ENCODE measurements around the gene CNPY4. TPM values are rescaled to one million over a fixed set of nuclear protein-coding genes. Genes with fewer than 3 reads are reported as not detected.

CNPY4 gene
- polyA plus RNA-seq, 3 donors, result 6.2 to 6.8 (median 6.2) TPM

DNA sequence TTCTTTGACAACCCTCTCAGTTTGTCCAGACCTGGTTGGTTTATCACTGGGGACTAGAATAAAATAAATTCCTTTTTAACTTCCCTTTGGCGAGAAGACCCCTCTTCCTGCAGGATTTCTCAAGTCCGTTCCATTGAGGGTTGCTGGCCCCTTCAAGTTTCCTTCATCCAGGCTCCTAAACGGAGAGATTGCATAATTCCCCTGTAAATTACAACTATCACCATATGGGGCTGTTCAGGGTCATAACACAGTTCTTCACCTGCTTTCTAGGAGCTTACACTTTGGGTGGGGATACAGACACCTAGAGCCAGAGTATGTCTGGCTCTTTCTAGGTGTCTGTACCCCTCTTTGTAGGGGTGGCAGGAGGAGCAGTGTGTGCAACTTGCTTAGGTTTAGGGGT, 33.9 kb upstream of the CNPY4 start:
- intact Hi-C loops (cut with micrococcal nuclease), result loop anchor here (10.0 kb wide), 1 partner anchor 71 kb away; the partner anchor contains the start of gene ZKSCAN1 (in 2 of the 2)
- no peak for DNase-seq
- no peaks in the 10 kb centered on the region for H3K9me3 ChIP-seq (replicated peaks in 1 of 2; ENCODE audit: control insufficient read depth in 1 of 2, insufficient read depth in 1 of 2, low read length in 2 of 2)
- TF ChIP-seq, protein P1, sequence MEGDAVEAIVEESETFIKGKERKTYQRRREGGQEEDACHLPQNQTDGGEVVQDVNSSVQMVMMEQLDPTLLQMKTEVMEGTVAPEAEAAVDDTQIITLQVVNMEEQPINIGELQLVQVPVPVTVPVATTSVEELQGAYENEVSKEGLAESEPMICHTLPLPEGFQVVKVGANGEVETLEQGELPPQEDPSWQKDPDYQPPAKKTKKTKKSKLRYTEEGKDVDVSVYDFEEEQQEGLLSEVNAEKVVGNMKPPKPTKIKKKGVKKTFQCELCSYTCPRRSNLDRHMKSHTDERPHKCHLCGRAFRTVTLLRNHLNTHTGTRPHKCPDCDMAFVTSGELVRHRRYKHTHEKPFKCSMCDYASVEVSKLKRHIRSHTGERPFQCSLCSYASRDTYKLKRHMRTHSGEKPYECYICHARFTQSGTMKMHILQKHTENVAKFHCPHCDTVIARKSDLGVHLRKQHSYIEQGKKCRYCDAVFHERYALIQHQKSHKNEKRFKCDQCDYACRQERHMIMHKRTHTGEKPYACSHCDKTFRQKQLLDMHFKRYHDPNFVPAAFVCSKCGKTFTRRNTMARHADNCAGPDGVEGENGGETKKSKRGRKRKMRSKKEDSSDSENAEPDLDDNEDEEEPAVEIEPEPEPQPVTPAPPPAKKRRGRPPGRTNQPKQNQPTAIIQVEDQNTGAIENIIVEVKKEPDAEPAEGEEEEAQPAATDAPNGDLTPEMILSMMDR (IDR thresholded peaks at IDR 0.05), result no peak
- peaks cover 42 to 55% of the 10 kb centered on the region in 2 donors for H3K4me1 ChIP-seq (ENCODE audit: control insufficient read depth in 1 of 2, insufficient read depth in 2 of 2, low read length in 2 of 2)
- H3K27me3 ChIP-seq (ENCODE audit: control insufficient read depth in 2 of 2, insufficient read depth in 2 of 2, low read length in 2 of 2), result no peaks in the 10 kb centered on the region
- H3K4me3 ChIP-seq (replicated peaks in 1 of 3; ENCODE audit: low read depth in 2 of 3, low read length in 3 of 3), result no peak overlapping the region
- H3K27ac Mint-ChIP-seq, result peak overlapping the region in 6 of 7 donors; percentile 65 to 91 (median 82)
- no peak overlapping the region for H3K9ac ChIP-seq (ENCODE audit: insufficient read depth, low read length, poor library complexity, severe bottlenecking)
- H3K27ac ChIP-seq (ENCODE audit: low read depth in 1 of 2, low read length in 2 of 2), result no peak overlapping the region
- H3K4me2 ChIP-seq (replicated peaks; ENCODE audit: extremely low read depth, low read length, poor library complexity, severe bottlenecking), result no peak overlapping the region
- H4K20me1 ChIP-seq (ENCODE audit: insufficient read depth, low read length), result no peaks in the 10 kb centered on the region
- peaks cover 3 to 4% of the 10 kb centered on the region in 2 donors for H3K36me3 Mint-ChIP-seq
- H2AFZ ChIP-seq (ENCODE audit: insufficient read depth, low read depth, low read length, poor library complexity, severe bottlenecking), result no peak overlapping the region
- peaks cover 3 to 4% of the 10 kb centered on the region in 2 donors for H3K36me3 ChIP-seq (replicated peaks in 1 of 2; ENCODE audit: control insufficient read depth in 1 of 2, insufficient read depth in 2 of 2, low read length in 2 of 2)
- peaks cover 0 to 5% (median 0%) of the 10 kb centered on the region in 7 donors for H3K9me3 Mint-ChIP-seq
- H3K4me1 Mint-ChIP-seq, result peaks cover 41% of the 10 kb centered on the region
- peaks cover 22% of the 10 kb centered on the region for H3K79me2 ChIP-seq (ENCODE audit: insufficient read depth, low read length)
- no peak overlapping the region for H3K4me3 Mint-ChIP-seq
- no CpG with 5 or more reads among the region's 3 CpGs for WGBS (ENCODE audit: insufficient coverage)
- peaks cover 8 to 15% (median 14%) of the 10 kb centered on the region in 3 donors for H3K27me3 Mint-ChIP-seq (ENCODE audit: low read depth in 3 of 3)

GRCh38 chr7:100087055-100087750, 32.2 kb upstream of the CNPY4 start:
- no peak overlapping the region for H3K4me3 Mint-ChIP-seq
- H3K4me3 ChIP-seq (replicated peaks in 1 of 3; ENCODE audit: low read depth in 2 of 3, low read length in 3 of 3), result no peak overlapping the region
- H4K20me1 ChIP-seq (ENCODE audit: insufficient read depth, low read length), result no peaks in the 10 kb centered on the region
- H3K9me3 Mint-ChIP-seq, result peaks cover 0 to 5% (median 0%) of the 10 kb centered on the region in 7 donors
- TF ChIP-seq, protein P1 (IDR thresholded peaks at IDR 0.05), result no peak
- peaks cover 33% of the 10 kb centered on the region for H3K4me1 Mint-ChIP-seq
- peaks cover 12% of the 10 kb centered on the region for H3K79me2 ChIP-seq (ENCODE audit: insufficient read depth, low read length)
- H3K27me3 Mint-ChIP-seq (ENCODE audit: low read depth in 3 of 3), result peaks cover 8 to 15% (median 14%) of the 10 kb centered on the region in 3 donors
- peaks cover 20% of the 10 kb centered on the region in 2 donors for H3K36me3 Mint-ChIP-seq
- 95% methylated on average over 3 of the region's 10 CpGs for WGBS (ENCODE audit: insufficient coverage)
- H3K27ac Mint-ChIP-seq, result no peak overlapping the region
- H2AFZ ChIP-seq (ENCODE audit: insufficient read depth, low read depth, low read length, poor library complexity, severe bottlenecking), result no peak overlapping the region
- H3K9me3 ChIP-seq (replicated peaks in 1 of 2; ENCODE audit: control insufficient read depth in 1 of 2, insufficient read depth in 1 of 2, low read length in 2 of 2), result no peaks in the 10 kb centered on the region
- no peak overlapping the region for H3K4me2 ChIP-seq (replicated peaks; ENCODE audit: extremely low read depth, low read length, poor library complexity, severe bottlenecking)
- peaks cover 33 to 44% of the 10 kb centered on the region in 2 donors for H3K4me1 ChIP-seq (ENCODE audit: control insufficient read depth in 1 of 2, insufficient read depth in 2 of 2, low read length in 2 of 2)
- no peak overlapping the region for H3K9ac ChIP-seq (ENCODE audit: insufficient read depth, low read length, poor library complexity, severe bottlenecking)
- intact Hi-C loops (cut with micrococcal nuclease), result loop anchor here (10.0 kb wide), 1 partner anchor 72 kb away; the partner anchor contains the start of gene ZKSCAN1 (in 2 of the 2)
- H3K27ac ChIP-seq (ENCODE audit: low read depth in 1 of 2, low read length in 2 of 2), result no peak overlapping the region
- H3K27me3 ChIP-seq (ENCODE audit: control insufficient read depth in 2 of 2, insufficient read depth in 2 of 2, low read length in 2 of 2), result no peaks in the 10 kb centered on the region
- DNase-seq, result no peak
- peaks cover 20 to 21% of the 10 kb centered on the region in 2 donors for H3K36me3 ChIP-seq (replicated peaks in 1 of 2; ENCODE audit: control insufficient read depth in 1 of 2, insufficient read depth in 2 of 2, low read length in 2 of 2)
